T-helper 9 cell (primary cell): ENCODE results near the gene ADAMTSL3.
"Not testable (repeated sequence)": the region's sequence is repeated elsewhere in the genome, so short reads cannot be mapped to it uniquely, and the experiment has no call there.

ENCODE experiments used
- DNase-seq: peaks from one replicate; pipeline ENCODE4 v3.0.0-alpha.2; 2020

Gene ADAMTSL3

GRCh38 chr15:83753872-83754493 lies 100.1 kb downstream of the ADAMTSL3 start:
- DNase-seq = no peak

- not testable (repeated sequence) for DNase-seq
These were observed 103.4 kb downstream of the ADAMTSL3 start for GRCh38 chr15:83757291-83757690.

- DNase-seq = no peak
These were observed 108.4 kb downstream of the ADAMTSL3 start for GRCh38 chr15:83762367-83762766.

- DNase-seq = no peak
These were observed 110.4 kb downstream of the ADAMTSL3 start for GRCh38 chr15:83764201-83764838.

GRCh38 chr15:83766339-83766738 lies 112.4 kb downstream of the ADAMTSL3 start:
- no peak for DNase-seq

- no peak for DNase-seq
These were observed 113.8 kb downstream of the ADAMTSL3 start for GRCh38 chr15:83767741-83768140.

GRCh38 chr15:83769411-83769999 lies 115.6 kb downstream of the ADAMTSL3 start:
- no peak for DNase-seq

GRCh38 chr15:83775738-83776137 lies 121.8 kb downstream of the ADAMTSL3 start:
- no peak for DNase-seq

- DNase-seq = no peak
These were observed 123.1 kb downstream of the ADAMTSL3 start for GRCh38 chr15:83776986-83777385.

- no peak for DNase-seq
These were observed 129.3 kb downstream of the ADAMTSL3 start for GRCh38 chr15:83783227-83783626.

GRCh38 chr15:83784975-83785374 lies 131.1 kb downstream of the ADAMTSL3 start:
- no peak for DNase-seq

GRCh38 chr15:83786336-83786735 lies 132.4 kb downstream of the ADAMTSL3 start:
- DNase-seq = no peak

- DNase-seq = no peak
These were observed 139.1 kb downstream of the ADAMTSL3 start for GRCh38 chr15:83793069-83793468.

- no peak for DNase-seq
These were observed 140.3 kb downstream of the ADAMTSL3 start for GRCh38 chr15:83794209-83794608.

GRCh38 chr15:83809345-83809744 lies 155.4 kb downstream of the ADAMTSL3 start:
- DNase-seq = no peak

GRCh38 chr15:83810110-83810509 lies 156.2 kb downstream of the ADAMTSL3 start:
- no peak for DNase-seq

- no peak for DNase-seq
These were observed 159.8 kb downstream of the ADAMTSL3 start for GRCh38 chr15:83813682-83814081.

- DNase-seq = no peak
These were observed 161.6 kb downstream of the ADAMTSL3 start for GRCh38 chr15:83815506-83815905.

GRCh38 chr15:83816124-83816883 lies 162.4 kb downstream of the ADAMTSL3 start:
- DNase-seq = no peak

GRCh38 chr15:83818591-83818990 lies 164.7 kb downstream of the ADAMTSL3 start:
- no peak for DNase-seq

- no peak for DNase-seq
These were observed 176.5 kb downstream of the ADAMTSL3 start for GRCh38 chr15:83830381-83830780.

GRCh38 chr15:83833569-83833968 lies 179.6 kb downstream of the ADAMTSL3 start:
- DNase-seq = no peak

GRCh38 chr15:83835479-83835878 lies 181.6 kb downstream of the ADAMTSL3 start:
- no peak for DNase-seq
